Activated CD4-positive, alpha-beta T cell treated with anti-CD3 and anti-CD28 coated beads, Interleukin-2, amount 50 U/mL, for 1 hour (primary cell): ENCODE data around the gene UBE2O.

Experiments
- DNase-seq: peaks from one replicate; pipeline ENCODE4 v3.0.0-alpha.2; 2020

The UBE2O gene

DNA sequence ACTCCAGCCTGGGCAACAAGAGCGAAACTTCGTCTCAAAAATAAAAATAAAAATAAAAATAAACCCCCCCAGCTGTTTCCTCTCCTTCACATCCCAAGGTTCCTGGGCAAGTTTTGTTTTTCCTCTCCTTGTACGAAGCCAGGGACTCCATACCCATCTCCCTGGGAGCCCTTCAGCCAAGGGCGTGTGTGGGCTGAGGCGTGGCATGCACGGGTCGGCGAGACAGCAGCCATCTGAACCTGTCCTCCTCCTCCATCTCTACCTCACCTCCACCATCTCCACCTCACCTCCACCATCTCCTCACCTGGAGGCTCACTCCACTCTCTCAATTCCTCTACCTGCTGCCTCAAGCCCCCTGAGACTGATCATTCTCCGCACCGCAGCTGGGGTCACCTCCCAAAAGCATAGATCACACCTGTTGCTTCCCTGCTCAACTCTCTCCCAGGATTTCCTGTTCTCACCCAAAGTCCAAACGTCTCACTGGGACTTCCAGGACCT is 31.3 kb upstream of the UBE2O start:
- DNase-seq: no peak

DNA sequence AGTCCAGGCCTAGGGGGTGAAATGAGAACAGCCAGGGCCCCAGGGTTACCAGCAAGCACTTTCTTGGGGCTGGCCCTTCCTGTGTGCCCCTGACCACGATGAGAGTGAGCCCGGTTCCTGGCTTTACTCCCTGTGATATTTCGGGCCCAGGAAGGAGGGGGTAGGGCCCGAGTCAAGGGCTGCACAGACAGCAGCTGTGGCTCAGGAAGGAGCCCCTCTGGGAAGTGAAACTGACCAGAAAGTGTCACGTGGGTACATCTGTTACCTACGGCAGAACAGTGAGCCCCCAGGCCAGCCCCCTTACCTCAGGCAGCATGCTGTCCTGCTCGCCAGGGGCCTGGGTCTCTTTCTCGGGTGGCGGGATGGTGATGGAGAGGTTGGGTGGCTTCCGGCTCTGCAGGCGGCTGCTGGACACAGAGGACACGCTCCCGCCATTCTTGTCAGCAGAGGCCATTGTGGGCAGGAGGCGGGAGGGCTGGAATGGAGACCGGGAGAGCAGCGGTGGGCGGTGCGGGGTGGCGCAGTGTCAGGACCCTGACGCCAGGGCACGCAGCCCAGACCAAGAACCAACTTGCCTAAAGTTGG is 28.2 kb upstream of the UBE2O start:
- no peak for DNase-seq

GRCh38 chr17:76480632-76481031 is 27.7 kb upstream of the UBE2O start:
- no peak for DNase-seq

DNA sequence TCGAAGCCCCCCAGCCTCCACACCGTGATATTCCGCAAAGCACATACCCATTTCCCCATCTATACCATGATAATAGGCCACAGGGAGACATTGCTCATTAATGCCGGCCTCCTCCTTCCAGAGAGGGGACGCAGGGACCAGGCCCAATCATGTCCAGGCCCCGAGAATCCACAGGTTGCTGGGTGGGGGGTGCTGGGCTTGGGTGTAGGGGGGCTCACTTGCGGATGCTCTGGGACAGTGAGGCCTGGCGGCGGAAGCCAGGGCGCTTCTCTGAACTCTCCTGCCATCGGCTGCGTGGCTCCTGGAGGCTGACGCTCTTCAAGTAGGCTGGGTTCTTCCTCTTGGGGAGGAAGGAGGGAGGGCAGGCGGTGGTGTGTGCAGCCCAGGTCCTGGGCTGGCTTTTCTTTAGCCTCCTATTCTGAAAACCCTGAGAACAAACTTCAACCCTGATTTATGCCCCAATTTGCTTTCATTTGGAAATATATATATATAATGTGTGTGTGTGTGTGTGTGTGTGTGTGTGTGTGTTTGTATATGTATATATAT is 26.6 kb upstream of the UBE2O start:
- DNase-seq: no peak

DNA sequence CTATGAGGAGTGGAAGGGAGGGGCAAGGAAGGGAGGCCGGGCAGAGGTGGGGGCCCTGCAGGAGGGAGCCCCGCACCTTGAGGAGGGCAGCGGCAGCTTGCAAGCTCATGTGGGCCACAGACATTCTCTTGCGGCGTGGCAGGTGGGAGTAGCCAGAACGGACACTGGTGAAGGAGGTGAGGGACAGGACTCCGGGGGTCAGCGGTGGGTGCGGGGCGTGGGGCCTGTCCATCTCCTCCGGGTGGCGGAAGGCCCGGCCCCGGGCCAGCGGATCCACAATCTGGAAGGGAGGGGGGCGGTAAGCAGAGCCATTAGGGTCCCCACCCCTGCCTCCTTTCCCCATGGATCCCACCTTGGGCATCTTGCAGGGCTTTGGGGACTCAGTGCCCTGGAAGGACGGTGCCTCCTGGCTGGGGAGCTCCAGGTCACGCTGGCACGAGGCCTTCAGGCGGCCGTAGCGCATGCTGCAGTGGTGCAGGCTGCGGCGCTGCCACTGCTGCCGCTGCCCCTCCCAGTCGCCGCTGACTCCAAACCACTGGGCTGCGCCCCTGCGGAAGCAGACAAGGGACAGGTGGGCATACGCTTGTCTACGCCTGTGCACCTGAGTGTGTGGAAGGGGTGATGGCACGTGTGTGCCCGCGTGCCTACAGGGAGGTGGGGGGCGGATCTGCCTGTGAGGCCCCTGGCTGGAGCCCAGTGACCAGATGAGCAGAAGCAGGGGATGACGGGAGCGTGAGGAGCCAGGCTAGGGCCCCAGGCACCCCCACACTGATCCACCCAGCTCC is 26.0 kb upstream of the UBE2O start:
- DNase-seq: no peak

DNA sequence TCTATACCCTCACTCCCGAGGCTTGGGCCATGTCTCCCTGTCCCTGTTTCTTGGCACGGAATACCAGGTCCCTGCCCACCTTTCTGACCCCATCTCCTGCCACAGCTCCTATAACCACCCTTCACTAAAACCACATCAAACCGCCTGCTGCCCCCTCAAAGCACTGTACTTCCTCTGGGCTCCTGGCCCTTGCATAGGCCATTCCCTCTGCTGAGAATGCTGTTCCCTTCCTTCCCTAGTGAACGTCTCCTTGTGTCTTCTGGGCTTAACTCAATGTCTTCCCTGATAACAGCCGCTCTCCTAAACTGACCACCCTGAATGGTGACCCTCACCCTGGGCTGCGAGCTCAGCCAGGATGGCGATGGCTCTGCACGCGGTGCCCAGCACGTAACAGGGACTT is 25.1 kb upstream of the UBE2O start:
- DNase-seq: no peak

DNA sequence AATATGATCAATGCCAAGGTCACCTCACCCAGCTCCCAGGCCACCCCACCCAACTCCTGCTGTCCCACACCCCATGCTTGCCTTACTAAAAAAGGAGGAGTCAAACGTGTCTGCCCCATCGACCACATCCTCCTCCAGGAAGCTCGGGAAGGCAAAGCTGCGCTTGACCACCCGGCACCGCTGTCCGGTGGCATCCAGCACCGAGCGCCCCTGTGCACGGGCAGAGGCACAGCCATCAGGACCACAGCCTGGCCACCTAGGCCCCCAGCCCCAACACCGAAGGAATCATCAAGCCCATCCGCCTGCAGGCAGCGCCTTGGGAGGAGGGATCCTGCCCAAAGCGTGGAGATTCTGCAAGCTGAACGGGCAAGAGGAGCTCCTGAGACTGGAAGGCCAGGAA is 24.6 kb upstream of the UBE2O start:
- DNase-seq: no peak

DNA sequence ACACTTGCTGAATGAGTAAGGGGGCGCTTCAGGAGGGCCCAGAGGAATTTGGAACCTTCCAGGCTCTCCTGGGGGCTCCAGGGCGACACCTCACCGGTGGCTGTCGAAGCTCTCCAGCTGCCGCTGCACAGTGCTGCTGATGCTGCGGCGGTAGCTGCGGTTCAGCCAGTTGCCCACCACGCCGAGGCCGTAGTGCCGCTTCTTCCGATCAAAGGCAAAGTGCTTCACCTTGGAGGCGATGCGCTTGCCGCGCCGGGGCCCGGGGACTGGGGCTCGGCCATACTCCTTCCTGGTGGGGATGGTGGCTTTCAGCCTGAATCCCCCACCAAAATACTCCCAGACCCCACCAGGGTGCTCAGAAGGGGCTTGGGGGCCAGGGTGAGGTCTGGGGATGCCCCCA is 23.8 kb upstream of the UBE2O start:
- no peak for DNase-seq

GRCh38 chr17:76475302-76475701 is 22.4 kb upstream of the UBE2O start:
- DNase-seq: no peak

DNA sequence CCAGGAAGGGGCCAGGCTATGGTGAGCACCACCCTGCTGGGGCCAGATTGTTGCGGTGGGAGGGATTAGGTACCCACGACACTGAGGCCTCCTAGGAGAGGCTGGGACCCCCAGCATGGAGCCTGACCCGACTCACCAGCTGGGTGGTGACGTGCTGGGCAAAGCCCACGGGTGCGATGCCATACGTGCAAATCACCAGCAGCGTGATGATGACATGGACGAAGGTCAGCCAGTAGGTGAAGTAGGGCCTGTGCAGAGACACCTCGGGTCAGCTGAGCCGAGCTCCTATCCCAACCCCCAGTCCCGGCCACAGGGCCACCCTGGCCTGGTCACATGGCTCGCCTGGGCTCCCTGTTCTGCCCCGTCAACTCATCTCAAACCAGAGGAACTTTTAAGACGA is 21.9 kb upstream of the UBE2O start:
- no peak for DNase-seq

DNA sequence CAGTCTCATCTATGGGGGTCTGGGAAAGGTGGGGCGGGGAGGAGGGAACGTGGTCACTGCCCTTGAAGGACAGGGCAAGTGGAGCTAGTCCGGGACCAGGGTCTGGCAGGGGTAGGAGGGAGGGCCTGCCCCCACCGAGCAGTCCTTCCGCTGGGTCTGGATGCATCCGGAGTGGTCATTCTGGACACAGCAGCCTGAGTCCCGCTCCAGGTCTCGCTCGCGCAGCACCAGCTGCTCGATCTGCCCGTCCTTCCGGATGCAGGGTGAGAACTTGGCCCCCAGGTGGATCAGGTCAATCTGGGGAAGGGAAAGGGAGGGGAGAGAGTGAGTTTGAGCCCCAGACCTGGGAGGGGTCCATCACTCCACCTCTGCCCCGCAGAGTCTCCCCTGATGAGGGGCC is 21.3 kb upstream of the UBE2O start:
- DNase-seq: no peak

DNA sequence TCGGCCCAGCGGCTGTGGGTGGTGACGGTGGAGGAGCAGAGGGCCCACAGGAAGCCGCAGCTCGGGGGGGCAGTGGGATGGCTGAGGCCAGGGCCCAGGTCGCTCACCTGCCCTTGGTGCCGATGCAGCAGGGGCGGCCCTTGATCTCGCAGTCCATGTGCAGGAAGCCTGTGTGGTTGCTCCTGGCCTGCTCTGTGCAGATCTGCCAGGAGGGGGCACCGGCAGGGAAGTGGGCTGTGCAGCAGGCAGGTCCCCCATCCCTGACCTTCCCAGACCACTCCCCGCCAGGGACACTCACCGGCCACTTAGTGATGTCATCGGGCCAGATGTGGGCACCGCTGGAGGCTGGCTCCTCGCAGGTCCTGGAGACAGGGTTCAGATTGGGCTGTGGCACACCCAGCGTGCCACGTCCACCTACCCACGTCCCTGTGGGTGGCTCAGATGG is 20.6 kb upstream of the UBE2O start:
- DNase-seq: no peak

- no peak for DNase-seq
Observed at GRCh38 chr17:76472726-76473125, 19.8 kb upstream of the UBE2O start.

- no peak for DNase-seq
Observed at GRCh38 chr17:76472258-76472645, 19.3 kb upstream of the UBE2O start.

DNA sequence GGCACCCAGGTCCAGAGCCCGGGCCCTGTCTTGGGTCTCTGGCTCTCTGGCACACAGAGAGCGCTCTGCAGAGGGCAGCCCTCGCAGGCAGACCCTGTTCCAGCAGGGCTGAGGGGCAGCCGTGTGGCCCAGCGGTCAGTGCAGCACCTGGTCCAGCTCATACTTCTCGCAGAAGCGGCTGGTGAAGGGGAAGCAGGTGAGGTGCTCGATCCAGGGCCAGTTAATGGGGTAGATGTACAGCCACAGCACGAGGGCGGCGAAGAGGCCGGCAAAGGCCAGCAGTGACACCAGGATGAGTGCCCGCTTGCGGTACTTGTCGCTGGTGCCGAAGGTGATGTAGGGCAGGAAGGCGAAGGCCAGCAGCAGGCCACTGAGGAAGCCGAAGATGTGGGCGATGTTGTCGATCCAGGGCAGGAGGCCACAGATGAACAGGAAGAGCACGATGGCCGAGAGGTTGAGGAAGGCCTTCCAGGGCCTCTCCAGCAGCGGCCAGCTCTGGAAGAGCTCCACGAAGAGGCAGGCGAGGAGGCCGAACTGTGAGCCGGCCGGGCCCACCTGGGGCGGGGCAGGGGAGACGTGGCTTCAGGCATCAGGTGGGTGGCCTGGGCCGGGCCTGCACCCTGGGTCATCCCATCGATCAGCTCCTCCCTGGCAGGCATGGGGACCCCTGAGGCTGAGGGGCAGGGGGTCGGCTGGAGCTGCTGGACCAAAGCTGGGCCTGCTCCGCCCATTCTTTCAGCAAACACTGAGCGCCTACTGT is 18.7 kb upstream of the UBE2O start:
- DNase-seq: no peak

- DNase-seq: no peak
Observed at GRCh38 chr17:76469991-76470739, 17.2 kb upstream of the UBE2O start.

- no peak for DNase-seq
Observed at GRCh38 chr17:76469076-76469990, 16.4 kb upstream of the UBE2O start.

DNA sequence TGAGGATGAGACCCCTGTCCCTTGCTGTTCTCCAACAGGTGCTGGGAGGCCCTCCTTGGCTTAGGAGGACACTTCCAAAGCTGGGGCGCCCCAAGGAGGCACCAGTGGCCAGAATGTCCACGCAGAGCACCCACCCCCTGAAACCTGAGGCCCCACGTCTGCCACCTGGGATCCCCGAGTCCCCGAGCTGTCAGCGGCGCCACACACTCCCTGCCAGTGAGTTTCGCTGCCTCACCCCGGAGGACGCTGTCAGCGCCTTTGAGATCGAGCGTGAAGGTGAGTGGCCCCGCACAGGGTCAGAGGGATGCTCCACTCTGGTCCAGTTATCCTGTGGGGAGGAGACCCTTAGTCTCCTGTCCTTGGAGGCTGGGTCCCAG is 15.7 kb upstream of the UBE2O start:
- DNase-seq: no peak

DNA sequence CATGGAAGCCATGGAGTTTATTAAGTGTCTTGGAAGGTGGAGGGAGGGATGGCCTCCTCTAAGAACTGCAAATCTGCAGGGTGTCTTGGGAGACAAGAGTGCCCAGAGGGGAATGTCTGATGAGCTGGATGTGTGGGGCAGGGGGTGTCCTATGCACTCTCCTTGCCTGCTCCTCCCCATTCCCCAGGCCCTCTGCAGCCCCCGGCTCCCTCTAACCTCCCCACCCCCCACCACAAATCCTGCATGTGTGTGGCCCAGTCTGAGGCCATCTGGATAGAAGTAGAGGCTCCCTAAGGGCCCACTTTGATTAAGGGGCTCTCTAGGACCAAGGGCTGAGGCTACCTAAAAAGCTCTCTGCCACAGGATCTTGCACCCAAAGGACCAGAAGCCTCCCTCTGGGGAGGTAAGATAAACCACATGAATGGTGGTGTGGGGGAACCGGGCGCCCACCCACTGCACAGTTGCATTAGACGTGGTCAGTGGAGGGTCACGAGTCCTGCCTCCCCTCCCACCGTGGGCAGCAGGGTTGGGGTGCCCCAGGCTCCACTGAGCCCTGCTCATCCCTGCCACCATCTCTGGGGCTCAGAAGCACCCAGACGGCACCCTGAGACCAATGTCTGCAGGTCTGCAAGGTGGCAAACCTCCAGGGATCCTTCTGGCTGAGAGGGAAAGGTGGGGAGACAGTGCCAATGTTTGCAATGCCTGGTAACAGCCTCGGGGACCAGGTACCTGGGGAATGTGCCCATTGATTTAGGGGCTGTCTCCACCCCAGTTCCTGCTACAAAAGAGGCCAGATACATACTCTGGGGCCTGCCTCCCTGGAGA is 15.1 kb upstream of the UBE2O start:
- DNase-seq: no peak

GRCh38 chr17:76467366-76467765 is 14.4 kb upstream of the UBE2O start, which contains the start of gene AANAT:
AANAT (plus strand) TSS chr17:76467603; CDS start chr17:76468747, 1,144 bp downstream.
- no peak for DNase-seq

GRCh38 chr17:76466775-76467130 is 13.8 kb upstream of the UBE2O start:
- no peak for DNase-seq
